ENCODE results near the gene BMP3.

Gene BMP3

DNA sequence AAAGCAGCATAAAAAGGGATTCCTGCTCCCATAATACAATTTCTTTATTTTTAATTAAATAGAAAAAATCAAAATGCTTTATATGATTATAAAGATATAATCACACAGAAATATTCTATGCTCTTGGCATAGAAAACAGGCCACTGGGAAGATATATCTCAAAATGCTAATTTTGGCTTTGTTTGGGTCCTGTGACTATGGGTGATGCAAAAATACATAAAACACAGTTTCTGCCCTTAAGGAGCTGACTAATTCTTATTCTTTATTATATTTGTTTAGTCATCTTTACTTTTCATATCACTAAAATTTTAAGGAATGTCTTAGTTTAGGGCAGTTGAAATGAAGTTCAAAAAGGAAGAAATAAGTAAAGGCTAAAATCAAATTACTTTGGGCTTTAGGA lies 7.0 kb upstream of the BMP3 start (continued):
- TF ChIP-seq TSHZ1 (tag by site-specific recombination; IDR thresholded peaks at IDR 0.05; ENCODE audit: borderline replicate concordance) (no peak), ZNF544 (tag by site-specific recombination; IDR thresholded peaks at IDR 0.05) (no peak), ZBTB1 (tag by site-specific recombination; IDR thresholded peaks at IDR 0.05) (no peak), ZEB2 (tag by site-specific recombination; IDR thresholded peaks at IDR 0.05) (no peak)

- peaks cover 6% of the 10 kb centered on the region; the same call in 1 of the 2 replicates for H3K4me1 ChIP-seq (ENCODE audit: control insufficient read depth, insufficient read depth, low read length)
- ChIA-PET POLR2A (interaction anchor here (0.5 to 1.2 kb wide), 3 partner anchors 10 to 833 kb away, joined by 3 to 5 read pairs (median 3); no protein-coding TSS in a partner anchor), CTCF (interaction anchor here (1.4 to 1.5 kb wide), 2 partner anchors 8 to 668 kb away, joined by 4 to 8 read pairs; no protein-coding TSS in a partner anchor)
- no peaks in the 10 kb centered on the region for H3K9me3 ChIP-seq (ENCODE audit: control insufficient read depth, insufficient read depth, low read depth, low read length)
- no peaks in the 10 kb centered on the region for H3K36me3 ChIP-seq (ENCODE audit: control insufficient read depth in 2 of 2, insufficient read depth in 1 of 2, low read length in 2 of 2)
- peak overlapping the region; percentile 42 for H3K4me3 ChIP-seq (ENCODE audit: low read depth, low read length)
- H3K27ac ChIP-seq (ENCODE audit: extremely low read depth, low read depth, low read length) = peak overlapping the region; percentile 80; the same call in 1 of the 2 replicates
- TF ChIP-seq ZNF157 (tag by site-specific recombination; IDR thresholded peaks at IDR 0.05) (no peak), ZNF292 (tag by site-specific recombination; IDR thresholded peaks at IDR 0.05; ENCODE audit: borderline replicate concordance, low read depth) (no peak), GLIS1 (tag by site-specific recombination; IDR thresholded peaks at IDR 0.05) (peak; percentile 71), ZBTB48 (tag by site-specific recombination; IDR thresholded peaks at IDR 0.05) (peak; percentile 74), ZBTB6 (tag by site-specific recombination; IDR thresholded peaks at IDR 0.05) (0 out of 2 replicates have a peak, but pooled peaks have one; percentile 9), SP3 (tag by site-specific recombination; IDR thresholded peaks at IDR 0.05) (0 out of 2 replicates have a peak, but pooled peaks have one; percentile 14), PATZ1 (tag by site-specific recombination; IDR thresholded peaks at IDR 0.05) (0 out of 2 replicates have a peak, but pooled peaks have one; percentile 13), ZNF449 (tag by site-specific recombination; IDR thresholded peaks at IDR 0.05) (no peak), ZBTB8A (tag by site-specific recombination; IDR thresholded peaks at IDR 0.05) (peak; percentile 85), WT1 (tag by site-specific recombination; IDR thresholded peaks at IDR 0.05) (peak; percentile 53; the same call in 1 of the 2 replicates), ZNF335 (tag by site-specific recombination; conservative IDR thresholded peaks at IDR 0.05) (0 out of 2 replicates have a peak, but pooled peaks have one; percentile 24), ZNF664 (tag by site-specific recombination; IDR thresholded peaks at IDR 0.05) (no peak), ZBTB1 (tag by site-specific recombination; IDR thresholded peaks at IDR 0.05) (no peak), SALL2 (tag by site-specific recombination; IDR thresholded peaks at IDR 0.05; ENCODE audit: borderline replicate concordance) (no peak), GLIS2 (tag by site-specific recombination; IDR thresholded peaks at IDR 0.05) (peak; percentile 69), ZNF701 (tag by site-specific recombination; IDR thresholded peaks at IDR 0.05) (no peak), ZBTB20 (tag by site-specific recombination; IDR thresholded peaks at IDR 0.05) (peak; percentile 40; the same call in 1 of the 2 replicates), KLF10 (tag by site-specific recombination; IDR thresholded peaks at IDR 0.05) (no peak), ZNF23 (tag by site-specific recombination; IDR thresholded peaks at IDR 0.05; ENCODE audit: borderline replicate concordance) (no peak)
- TF ChIP-seq, protein P1, sequence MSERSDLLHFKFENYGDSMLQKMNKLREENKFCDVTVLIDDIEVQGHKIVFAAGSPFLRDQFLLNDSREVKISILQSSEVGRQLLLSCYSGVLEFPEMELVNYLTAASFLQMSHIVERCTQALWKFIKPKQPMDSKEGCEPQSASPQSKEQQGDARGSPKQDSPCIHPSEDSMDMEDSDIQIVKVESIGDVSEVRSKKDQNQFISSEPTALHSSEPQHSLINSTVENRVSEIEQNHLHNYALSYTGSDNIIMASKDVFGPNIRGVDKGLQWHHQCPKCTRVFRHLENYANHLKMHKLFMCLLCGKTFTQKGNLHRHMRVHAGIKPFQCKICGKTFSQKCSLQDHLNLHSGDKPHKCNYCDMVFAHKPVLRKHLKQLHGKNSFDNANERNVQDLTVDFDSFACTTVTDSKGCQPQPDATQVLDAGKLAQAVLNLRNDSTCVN (tag by site-specific recombination; optimal IDR thresholded peaks at IDR 0.05) = peak; percentile 82
- TF ChIP-seq, protein P2, sequence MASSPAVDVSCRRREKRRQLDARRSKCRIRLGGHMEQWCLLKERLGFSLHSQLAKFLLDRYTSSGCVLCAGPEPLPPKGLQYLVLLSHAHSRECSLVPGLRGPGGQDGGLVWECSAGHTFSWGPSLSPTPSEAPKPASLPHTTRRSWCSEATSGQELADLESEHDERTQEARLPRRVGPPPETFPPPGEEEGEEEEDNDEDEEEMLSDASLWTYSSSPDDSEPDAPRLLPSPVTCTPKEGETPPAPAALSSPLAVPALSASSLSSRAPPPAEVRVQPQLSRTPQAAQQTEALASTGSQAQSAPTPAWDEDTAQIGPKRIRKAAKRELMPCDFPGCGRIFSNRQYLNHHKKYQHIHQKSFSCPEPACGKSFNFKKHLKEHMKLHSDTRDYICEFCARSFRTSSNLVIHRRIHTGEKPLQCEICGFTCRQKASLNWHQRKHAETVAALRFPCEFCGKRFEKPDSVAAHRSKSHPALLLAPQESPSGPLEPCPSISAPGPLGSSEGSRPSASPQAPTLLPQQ (tag by site-specific recombination; IDR thresholded peaks at IDR 0.05) = no peak
These were observed 678 bp downstream of the BMP3 start for GRCh38 chr4:81030981-81031791.
